ENCODE results near the gene CIPC.

Gene CIPC

GRCh38 chr14:77069551-77069950 is 28.5 kb upstream of the CIPC start:
- ATAC-seq, result no peak
- no peak for DNase-seq

GRCh38 chr14:77071938-77072388 is 26.1 kb upstream of the CIPC start:
- no peak for DNase-seq

GRCh38 chr14:77074969-77075368 is 23.1 kb upstream of the CIPC start:
- DNase-seq, result no peak
- no peak for ATAC-seq

More at GRCh38 chr14:77071938-77072388, 26.1 kb upstream of the CIPC start:
- ATAC-seq, result no peak

GRCh38 chr14:77076113-77076631 is 21.9 kb upstream of the CIPC start:
- ATAC-seq, result no peak
- DNase-seq, result no peak

- no peak for ATAC-seq
Measured at GRCh38 chr14:77077040-77077439, 21.0 kb upstream of the CIPC start.

GRCh38 chr14:77082356-77082755 is 15.7 kb upstream of the CIPC start:
- ATAC-seq, result no peak

More at GRCh38 chr14:77077040-77077439, 21.0 kb upstream of the CIPC start:
- no peak for DNase-seq

GRCh38 chr14:77083082-77083481 is 15.0 kb upstream of the CIPC start:
- no peak for DNase-seq
- no peak for ATAC-seq

More at GRCh38 chr14:77082356-77082755, 15.7 kb upstream of the CIPC start:
- no peak for DNase-seq

- DNase-seq, result no peak
- ATAC-seq, result no peak
Measured at GRCh38 chr14:77084985-77085384, 13.1 kb upstream of the CIPC start.

- ATAC-seq (no peak), DNase-seq (no peak)
Measured at GRCh38 chr14:77085538-77085937, 12.5 kb upstream of the CIPC start.

GRCh38 chr14:77086017-77086727 is 11.9 kb upstream of the CIPC start:
- no peak for DNase-seq
- ATAC-seq, result no peak

- ATAC-seq (no peak), DNase-seq (no peak)
Measured at GRCh38 chr14:77086951-77087350, 11.1 kb upstream of the CIPC start.

GRCh38 chr14:77087631-77088030 is 10.4 kb upstream of the CIPC start:
- DNase-seq, result no peak
- no peak for ATAC-seq

GRCh38 chr14:77088219-77088618 is 9.8 kb upstream of the CIPC start:
- no peak for DNase-seq
- ATAC-seq, result no peak

- ATAC-seq (no peak), DNase-seq (no peak)
Measured at GRCh38 chr14:77088645-77089044, 9.4 kb upstream of the CIPC start.

- ATAC-seq (no peak), DNase-seq (no peak)
Measured at GRCh38 chr14:77091518-77091917, 6.5 kb upstream of the CIPC start.

GRCh38 chr14:77092676-77093075 is 5.4 kb upstream of the CIPC start:
- ATAC-seq (no peak), DNase-seq (no peak)

GRCh38 chr14:77094672-77095284 is 3.3 kb upstream of the CIPC start:
- ATAC-seq, result no peak
- peak; percentile 83 for DNase-seq

- DNase-seq (no peak), ATAC-seq (no peak)
Measured at GRCh38 chr14:77097006-77097699, 905 bp upstream of the CIPC start.

- ATAC-seq, result no peak
- DNase-seq, result peak; percentile 35
Measured at GRCh38 chr14:77098529-77099353, 683 bp downstream of the CIPC start.

- DNase-seq (no peak), ATAC-seq (no peak)
Measured at GRCh38 chr14:77099425-77100167, 1.5 kb downstream of the CIPC start.

- no peak for DNase-seq
- no peak for ATAC-seq
Measured at GRCh38 chr14:77100961-77101360, 2.9 kb downstream of the CIPC start.

All from stimulated activated naive CD8-positive, alpha-beta T cell treated with anti-CD3 and anti-CD28 coated beads, Interleukin-15, Interleukin-2, amounts not matched to agents 100 U/mL and 50 U/mL, for 24 hours (primary cell).